K562 (cell line): ENCODE data around the gene MYCBP2. TPM values are rescaled to one million over a fixed set of nuclear protein-coding genes. Genes with fewer than 3 reads are reported as not detected.
A peak's percentile ranks its signal among the peaks of the same experiment; 100 is the strongest.

ENCODE experiments used
- ATAC-seq: fragments of 200-7000 bp; cut with Tn5 transposase; 3 replicates; pipeline ENCODE4 v1.9.1; 2020; ENCODE audit warnings: moderate library complexity
- BruUV-seq: library from RNA; stranded (reverse); fragments of 400-500 nt; replicated peaks from 2 replicates; lab custom pipeline; 2021; lab: Mats Ljungman, UMichigan
- CTCF ChIA-PET: fragments of 300-600 bp; formaldehyde crosslinking; extraction: SDS; loops from one replicate; lab custom pipeline; 2021; ENCODE audit warnings: low intra/inter-chr PET ratio; lab: Yijun Ruan, JAX
- POLR2A ChIA-PET: fragments of 300-600, 350-650 bp; sonication (Branson Sonifier 250); formaldehyde crosslinking; extraction: SDS; loops from one replicate; lab custom pipeline; 2021; ENCODE audit warnings: antibody characterized with exemption, inconsistent platforms; lab: Yijun Ruan, JAX
- DNase-seq, 4 experiments: peaks; one replicate each; pipeline versions ENCODE4 v3.0.0 to v3.0.0-alpha.2; 2011 to 2018; ENCODE audit warnings: low spot score in 3 of 4, mixed read lengths in 3 of 4; ENCODE audit errors: extremely low read depth in 1 of 4
- FAIRE-seq: peaks from 2 replicates; lab custom pipeline; 2011; peaks lifted over from hg19 to GRCh38; lab: Jason Lieb, UNC
- H2AFZ ChIP-seq: 2 replicates; pipeline ENCODE4 v1.6.0; 2011; ENCODE audit warnings: low read depth, low read length, control low read depth, inconsistent platforms
- H3K27ac ChIP-seq: fragments of 200-600 bp; 3 replicates; pipeline ENCODE4 v1.8.0; 2011; ENCODE audit warnings: low read depth, mild to moderate bottlenecking, control low read depth, inconsistent platforms, low read length, moderate library complexity, mixed read lengths; ENCODE audit errors: extremely low read depth
- H3K27me3 ChIP-seq, 2 experiments: fragments of 300-600 bp in 1 of 2; 2 replicates in 1 of 2; 3 replicates in 1 of 2; pipeline versions ENCODE4 v1.6.0 to v1.8.0; 2011; ENCODE audit warnings: inconsistent platforms in 2 of 2, low read length in 2 of 2, mild to moderate bottlenecking in 1 of 2, mixed read lengths in 1 of 2, moderate library complexity in 1 of 2; ENCODE audit not compliant: control insufficient read depth in 2 of 2, insufficient read depth in 2 of 2
- H3K36me3 ChIP-seq: fragments of 300-600 bp; 3 replicates; pipeline ENCODE4 v1.8.0; 2011; ENCODE audit warnings: mild to moderate bottlenecking, low read length, inconsistent platforms; ENCODE audit not compliant: control insufficient read depth, insufficient read depth
- H3K4me1 ChIP-seq, 2 experiments: fragments of 200-600 bp in 1 of 2; replicated peaks in 1 of 2; 2 replicates in 1 of 2; 3 replicates in 1 of 2; pipeline versions ENCODE4 v1.5.1 to v1.8.0; 2011; ENCODE audit warnings: inconsistent platforms in 2 of 2, low read length in 2 of 2, mild to moderate bottlenecking in 1 of 2, mixed read lengths in 1 of 2, moderate library complexity in 1 of 2; ENCODE audit not compliant: control insufficient read depth in 2 of 2, insufficient read depth in 2 of 2
- H3K4me2 ChIP-seq: 2 replicates; pipeline ENCODE4 v1.6.1; 2011; ENCODE audit warnings: low read length, control low read depth, inconsistent platforms, mixed read lengths; ENCODE audit not compliant: insufficient read depth
- H3K4me3 ChIP-seq: fragments of 200-600 bp; sonication (generic), shearing (Covaris generic); 2 replicates; pipeline ENCODE4 v1.5.1; 2016; ENCODE audit warnings: control low read depth, inconsistent platforms
- H3K79me2 ChIP-seq: fragments of 200-600 bp; 3 replicates; pipeline ENCODE4 v1.8.0; 2011; ENCODE audit warnings: low read length, inconsistent platforms; ENCODE audit not compliant: control insufficient read depth, insufficient read depth
- H3K9ac ChIP-seq, 2 experiments: 2 replicates each; pipeline versions ENCODE4 v1.6.0 to v1.6.1; 2011; ENCODE audit warnings: low read depth in 2 of 2, low read length in 2 of 2, control low read depth in 1 of 2, inconsistent platforms in 1 of 2, mild to moderate bottlenecking in 1 of 2, mixed read lengths in 1 of 2; ENCODE audit not compliant: insufficient read depth in 1 of 2
- H3K9me1 ChIP-seq: one replicate; pipeline ENCODE4 v1.6.0; 2011; ENCODE audit warnings: inconsistent platforms, mild to moderate bottlenecking, low read length, moderate library complexity; ENCODE audit not compliant: control insufficient read depth, insufficient read depth
- H3K9me3 ChIP-seq: replicated peaks from 2 replicates; pipeline ENCODE4 v1.5.1; 2011; ENCODE audit warnings: low read depth, low read length, inconsistent platforms; ENCODE audit not compliant: control insufficient read depth, insufficient read depth
- H4K20me1 ChIP-seq: replicated peaks from 2 replicates; pipeline ENCODE4 v1.6.1; 2011; ENCODE audit warnings: low read length, inconsistent platforms, mixed read lengths; ENCODE audit not compliant: control insufficient read depth, insufficient read depth
- ARID1B ChIP-seq: fragments of 450-650 bp; IDR thresholded peaks from 2 replicates; pipeline ENCODE4 v1.6.1; 2016; ENCODE audit warnings: antibody characterized with exemption, mild to moderate bottlenecking, inconsistent platforms
- CBFA2T3 ChIP-seq: fragments of 450-650 bp; IDR thresholded peaks from 2 replicates; pipeline ENCODE4 v1.6.1; 2017
- HDAC1 ChIP-seq, 2 experiments: fragments of 450-650 bp; IDR thresholded peaks; 2 replicates each; pipeline ENCODE4 v1.6.1; 2016 to 2017; ENCODE audit warnings: inconsistent platforms in 1 of 2, mild to moderate bottlenecking in 1 of 2, moderate library complexity in 1 of 2
- MEIS2 ChIP-seq: fragments of 450-650 bp; IDR thresholded peaks from 2 replicates; pipeline ENCODE4 v1.6.1; 2014; ENCODE audit warnings: mild to moderate bottlenecking; ENCODE audit not compliant: partially characterized antibody
- OTX1 ChIP-seq: fragments of 450-650 bp; formaldehyde crosslinking; IDR thresholded peaks from 2 replicates; pipeline ENCODE4 v1.4.0; 2022; ENCODE audit warnings: mild to moderate bottlenecking
- TAL1 ChIP-seq: fragments of 450-650 bp; IDR thresholded peaks from 2 replicates; pipeline ENCODE4 v1.6.1; 2016; ENCODE audit warnings: mild to moderate bottlenecking
- TEAD4 ChIP-seq, 2 experiments: sonication (generic) in 1 of 2; formaldehyde crosslinking in 1 of 2; IDR thresholded peaks; 2 replicates each; pipeline versions ENCODE4 v1.6.1 to v1.8.0; 2012 to 2022; ENCODE audit warnings: borderline replicate concordance in 1 of 2, inconsistent platforms in 1 of 2, low read length in 1 of 2, mild to moderate bottlenecking in 1 of 2, missing genetic modification reagents in 1 of 2
- ZC3H8 ChIP-seq: fragments of 450-650 bp; IDR thresholded peaks from 2 replicates; pipeline ENCODE4 v1.6.1; 2017
- ZNF785 ChIP-seq: fragments of 250-450 bp; sonication (Bioruptor Pico); IDR thresholded peaks from 2 replicates; pipeline ENCODE4 v1.4.0; 2020; ENCODE audit warnings: mild to moderate bottlenecking
- in situ Hi-C: fragments of 300-500 bp; cut with MboI; formaldehyde crosslinking; loops from 4 replicates; pipeline ENCODE4 v1.15.0; 2018; ENCODE audit warnings: inconsistent platforms, mixed read lengths
- intact Hi-C: fragments of 100-400 bp; cut with micrococcal nuclease; formaldehyde crosslinking; loops from 2 replicates; pipeline ENCODE4 v1.14.2; 2022
- polyA plus RNA-seq, 8 experiments: library from polyadenylated mRNA; depleted of rRNA in 4 of 8; stranded (reverse) in 5 of 8; unstranded in 3 of 8; fragments of >200 nt; fragmentation: Nextera tagmentation in 2 of 8; fragmentation: Illumina TruSeq in 1 of 8; extraction: Ambion mirVana in 2 of 8; extraction: Trizol in 1 of 8; gene quantifications; 2 replicates each; pipeline versions ENCODE4 v1.2.1 to v1.2.3, GENCODE V29; 2011 to 2014; ENCODE audit warnings: inconsistent platforms in 1 of 8, missing spikeins in 1 of 8
- total RNA-seq, 7 experiments: library from RNA; depleted of rRNA in 6 of 7; stranded (reverse); fragments of >200 nt in 6 of 7; fragmentation: Illumina TruSeq in 2 of 7; extraction: Trizol in 2 of 7; gene quantifications; 2 replicates each; pipeline versions ENCODE4 v1.2.1 to v1.2.3, GENCODE V29; 2011 to 2021; ENCODE audit warnings: low replicate concordance in 1 of 7

The MYCBP2 gene
- total and polyA plus RNA-seq, 9 of the 15 experiments (the other 6 are each of a cell fraction or from before 2014, with no cell fraction given) = 13.2 to 47.2 (median 28.9) TPM

- CTCF ChIA-PET = no interaction called here
- H3K9me3 ChIP-seq = no peaks in the 10 kb centered on the region
- no peaks in the 10 kb centered on the region for H3K79me2 ChIP-seq
- intact Hi-C loops = no loop called here
- TF ChIP-seq OTX1 = no peak
- peak in 1 of 2 experiments; percentile 14; a peak in 1 of 4 replicates for TF ChIP-seq HDAC1 (IDR thresholded peaks at IDR 0.05)
- TF ChIP-seq ZNF785 = no peak
- no peak for TF ChIP-seq ZC3H8
- peak; percentile 3 for TF ChIP-seq MEIS2
- 0 out of 2 replicates have a peak, but pooled peaks have one; percentile 30 for TF ChIP-seq ARID1B
- TF ChIP-seq TAL1 = peak; percentile 44; the same call in 1 of the 2 replicates
- 0 out of 2 replicates have a peak, but pooled peaks have one; percentile 36 for TF ChIP-seq CBFA2T3
- peak; percentile 52; the same call in 1 of the 2 replicates for TF ChIP-seq TEAD4 (IDR thresholded peaks at IDR 0.05; ENCODE audit: low read length)
- no peak for TF ChIP-seq TEAD4 (CRISPR knock-in tag; IDR thresholded peaks at IDR 0.05; ENCODE audit: borderline replicate concordance)
- TF ChIP-seq, all 486 proteins: peak for 6
- H4K20me1 ChIP-seq = no peaks in the 10 kb centered on the region
- FAIRE-seq (peak; percentile 15), DNase-seq (peak in 2 of 4 experiments; percentile 2 to 21), ATAC-seq (peak; percentile 32; the same call in 2 of the 3 replicates)
- no peak overlapping the region for H2AFZ ChIP-seq
- no peak overlapping the region for H3K9ac ChIP-seq
- POLR2A ChIA-PET = no interaction called here
- no peaks in the 10 kb centered on the region for H3K9me1 ChIP-seq
- no peak overlapping the region for H3K4me3 ChIP-seq
- H3K36me3 ChIP-seq = no peaks in the 10 kb centered on the region
- H3K27me3 ChIP-seq = no peaks in the 10 kb centered on the region
- H3K27ac ChIP-seq = no peak overlapping the region
- H3K4me2 ChIP-seq = no peak overlapping the region
- H3K4me1 ChIP-seq = peaks cover 0 to 6% of the 10 kb centered on the region in 2 experiments; a peak in 2 of 5 replicates
- in situ Hi-C loops = no loop called here
- no TSS peak for BruUV-seq
Observed at GRCh38 chr13:77235456-77236022, 91.4 kb downstream of the MYCBP2 start.
